ENCODE measurements around the gene AQP9.

GRCh38 chr15:58206151-58206550 is 68.0 kb downstream of the AQP9 start:
- no peak for TF ChIP-seq CTCF (IDR thresholded peaks at IDR 0.05)
- no peak for TF ChIP-seq TCF7L2 (IDR thresholded peaks at IDR 0.05; ENCODE audit: low read depth, low read length)

Measured in Panc1 (cell line).